Activated T-helper 2 cell treated with anti-CD3 and anti-CD28 coated beads, Interferon-gamma antibody, Interleukin-2, Interleukin-4, amounts not matched to agents 10 μg/mL and 5 μg/mL and 100 μg/mL, durations not matched to agents 14 hours and 24 hours and 36 hours (primary cell): ENCODE measurements around the gene SMURF2. TPM values are rescaled to one million over a fixed set of nuclear protein-coding genes. Genes with fewer than 3 reads are reported as not detected.

ENCODE experiments used
- DNase-seq: peaks from one replicate; pipeline ENCODE4 v3.0.0; 2021; ENCODE audit warnings: low spot score
- H3K27ac Mint-ChIP-seq: one replicate; pipeline ENCODE4 v1.8.0; 2021; ENCODE audit warnings: mixed read lengths
- H3K27me3 Mint-ChIP-seq: one replicate; pipeline ENCODE4 v1.8.0; 2021; ENCODE audit warnings: low read depth, mixed read lengths
- H3K36me3 Mint-ChIP-seq: one replicate; pipeline ENCODE4 v1.8.0; 2021; ENCODE audit warnings: low read depth, mixed read lengths
- H3K4me1 Mint-ChIP-seq: one replicate; pipeline ENCODE4 v1.8.0; 2021; ENCODE audit warnings: low read depth, mixed read lengths
- H3K4me3 Mint-ChIP-seq: one replicate; pipeline ENCODE4 v1.8.0; 2021; ENCODE audit warnings: low read depth, mild to moderate bottlenecking, moderate library complexity, mixed read lengths
- H3K9me3 Mint-ChIP-seq: one replicate; pipeline ENCODE4 v1.8.0; 2021; ENCODE audit warnings: mixed read lengths
- intact Hi-C: fragments of 100-400 bp; cut with micrococcal nuclease; formaldehyde crosslinking; loops from one replicate; pipeline ENCODE4 v1.15.1; 2023
- total RNA-seq: library from RNA; stranded (reverse); gene quantifications from 2 replicates; pipeline ENCODE4 v1.2.3, GENCODE V29; 2022

The SMURF2 gene
- total RNA-seq, 1 donor from 2014 or later = 13.1 TPM

DNA sequence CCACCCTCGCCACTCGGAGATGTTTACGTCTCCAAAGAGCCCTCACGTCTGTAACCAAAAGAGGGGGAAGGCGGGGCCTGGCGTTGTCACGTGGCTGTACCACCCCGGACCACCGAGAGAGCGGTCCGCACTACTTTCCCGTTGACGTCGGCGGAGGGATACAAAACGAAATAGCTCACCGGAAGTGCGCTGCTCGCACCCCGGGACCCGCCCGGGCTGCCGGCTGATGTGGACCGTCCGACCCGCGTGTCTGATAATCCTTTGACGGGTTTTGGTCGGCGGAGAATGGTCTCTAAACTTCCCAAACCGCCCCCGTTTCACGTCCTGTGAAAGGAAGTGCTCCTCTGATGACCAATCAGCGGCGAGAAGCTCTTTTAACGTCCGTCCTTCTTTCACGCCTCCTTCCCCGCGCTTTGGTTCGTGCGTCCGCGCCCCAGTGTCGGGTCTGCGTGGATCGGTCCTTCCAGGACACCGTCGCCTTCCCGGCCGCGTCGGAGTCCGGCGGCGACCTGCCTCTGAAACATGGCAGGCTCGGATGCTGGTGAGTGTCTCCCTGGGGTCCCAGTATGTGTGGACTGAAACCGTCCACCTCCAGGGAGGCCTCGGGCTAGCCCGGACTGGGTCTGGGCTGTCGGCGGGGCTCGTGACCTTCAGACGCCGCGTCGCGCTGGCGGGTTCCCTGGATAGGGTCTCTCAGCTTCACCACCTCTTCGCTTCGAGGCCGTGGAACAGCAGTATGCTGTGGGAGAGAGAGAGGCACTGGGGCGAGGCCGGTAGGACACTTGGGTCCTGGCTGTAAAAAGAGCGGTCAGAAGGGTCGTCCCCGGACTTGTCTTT lies 155.3 kb downstream of the SMURF2 start, which contains the start of gene CEP95:
TSS of gene CEP95 (plus strand) at position 402 of the 837 bp plus-strand sequence. CDS start at position 523, 121 bp downstream.
- H3K4me3 Mint-ChIP-seq = peak within 1 kb of the TSS; percentile 98
- H3K27me3 Mint-ChIP-seq = no peaks in the 10 kb centered on the region
- H3K36me3 Mint-ChIP-seq = peaks cover 72% of the 10 kb centered on the region
- no peaks in the 10 kb centered on the region for H3K9me3 Mint-ChIP-seq
- H3K4me1 Mint-ChIP-seq = peaks cover 41% of the 10 kb centered on the region
- intact Hi-C loops = loop anchor here (1.0 to 10.0 kb wide), 10 partner anchors 9 to 732 kb away; partner anchors contain the start of genes CCDC47, DDX42, FTSJ3 and GNA13
- peak; percentile 95 for DNase-seq
- H3K27ac Mint-ChIP-seq = peak within 1 kb of the TSS; percentile 100

DNA sequence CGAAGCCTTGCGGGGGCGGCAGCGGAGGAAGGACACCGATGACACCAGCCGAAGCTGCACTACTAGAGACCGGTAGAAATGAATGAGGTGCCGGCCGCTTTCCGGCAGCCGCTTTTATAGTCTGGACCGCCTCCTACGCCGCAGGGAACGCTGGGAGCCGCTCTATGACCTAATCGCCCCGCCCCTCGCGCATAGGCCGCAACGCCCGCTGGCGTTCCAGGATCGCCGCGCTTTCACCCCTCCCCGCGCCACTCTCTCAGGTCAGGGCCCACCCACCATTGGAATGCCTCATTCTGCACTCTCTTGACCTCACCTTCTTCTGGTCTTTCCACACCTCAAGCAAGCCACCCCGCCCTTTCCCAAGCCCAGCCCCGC lies 155.9 kb downstream of the SMURF2 start, which contains the start of gene DDX5:
TSS of gene DDX5 (minus strand) at position 89 of the 375 bp plus-strand sequence. CDS start 170 bp downstream, outside the sequence.
- intact Hi-C loops = loop anchor here (1.0 to 10.0 kb wide), 10 partner anchors 9 to 731 kb away; partner anchors contain the start of genes CCDC47, DDX42, FTSJ3 and GNA13
- Mint-ChIP-seq H3K27ac (peak within 1 kb of the TSS; percentile 100), H3K9me3 (no peaks in the 10 kb centered on the region), H3K27me3 (no peaks in the 10 kb centered on the region), H3K36me3 (peaks cover 73% of the 10 kb centered on the region), H3K4me3 (peak within 1 kb of the TSS; percentile 98), H3K4me1 (peaks cover 45% of the 10 kb centered on the region)
- peak; percentile 97 for DNase-seq

DNA sequence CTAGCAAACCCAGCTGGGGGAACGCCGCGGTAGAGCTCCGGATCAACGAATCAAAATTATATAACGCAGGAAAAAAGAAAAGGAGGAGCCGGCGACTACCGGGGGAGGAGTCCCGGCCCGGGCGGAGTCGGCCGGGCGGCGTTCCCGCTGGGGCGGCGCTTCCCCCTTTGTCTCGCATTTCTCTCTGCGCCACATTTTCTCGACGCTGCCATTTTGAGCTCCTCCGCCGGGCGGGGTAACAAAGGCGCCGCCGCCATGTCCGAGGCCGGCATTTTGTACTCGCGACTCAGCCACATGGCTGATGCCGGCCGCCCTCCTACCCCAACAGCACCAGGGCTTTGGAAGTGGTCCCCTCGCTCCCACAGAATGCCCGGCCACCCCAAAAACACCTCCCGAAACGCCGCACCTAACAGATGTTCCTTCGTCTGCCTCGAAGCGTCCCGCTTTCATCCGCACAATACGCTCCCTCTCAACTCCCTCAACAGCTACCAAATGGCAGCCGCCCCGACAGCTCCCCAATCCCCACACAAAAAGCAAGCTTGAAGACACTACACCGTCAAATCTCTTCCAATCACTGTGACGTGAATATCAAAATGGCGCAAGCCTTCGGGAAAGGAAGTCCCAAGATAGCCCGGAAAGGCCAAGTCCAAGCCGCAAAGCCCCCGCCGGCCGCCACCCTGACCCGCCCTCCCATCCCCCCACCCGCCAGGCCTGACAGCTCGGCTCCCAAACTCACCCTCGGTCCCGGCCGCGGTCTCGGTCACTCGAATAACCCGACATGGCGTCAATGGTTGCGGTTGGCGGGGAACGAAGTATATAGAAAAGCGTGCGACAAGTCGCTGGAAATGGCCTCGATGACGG lies 156.5 kb downstream of the SMURF2 start:
- peak; percentile 86 for DNase-seq
- peaks cover 50% of the 10 kb centered on the region for H3K4me1 Mint-ChIP-seq
- no peaks in the 10 kb centered on the region for H3K9me3 Mint-ChIP-seq
- peak overlapping the region; percentile 100 for H3K27ac Mint-ChIP-seq
- peak overlapping the region; percentile 98 for H3K4me3 Mint-ChIP-seq
- peaks cover 74% of the 10 kb centered on the region for H3K36me3 Mint-ChIP-seq
- H3K27me3 Mint-ChIP-seq = no peaks in the 10 kb centered on the region
- intact Hi-C loops = loop anchor here (1.0 to 10.0 kb wide), 10 partner anchors 8 to 731 kb away; partner anchors contain the start of genes CCDC47, DDX42, FTSJ3 and GNA13

DNA sequence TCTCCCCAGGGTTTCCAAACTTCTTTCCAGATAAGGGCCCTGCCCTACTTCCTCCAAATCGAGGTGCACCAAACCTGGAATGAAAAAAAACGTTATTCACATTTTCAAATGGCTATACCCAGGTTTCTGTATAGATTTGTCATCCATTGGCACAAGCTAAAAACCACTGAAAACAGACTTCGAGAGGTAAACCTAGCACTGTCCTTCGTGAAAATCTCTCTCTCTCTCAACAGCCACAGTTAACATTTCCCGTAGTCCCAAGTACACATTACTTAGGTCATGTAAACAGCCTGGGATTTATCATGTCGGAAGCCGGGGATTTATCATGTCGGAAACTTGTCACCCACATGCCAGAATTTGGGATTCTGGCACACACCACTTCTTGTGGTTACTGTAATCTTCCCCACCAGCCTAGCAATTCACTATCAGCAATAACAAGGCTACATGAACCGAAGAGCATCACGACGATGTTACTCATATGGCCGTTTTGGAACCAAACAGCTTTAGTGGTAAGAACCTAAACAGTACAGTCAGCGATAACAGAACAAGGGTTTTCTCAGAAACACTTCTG lies 157.3 kb downstream of the SMURF2 start:
- Mint-ChIP-seq H3K36me3 (peaks cover 75% of the 10 kb centered on the region), H3K27ac (peak overlapping the region; percentile 100), H3K9me3 (no peaks in the 10 kb centered on the region), H3K4me1 (peaks cover 54% of the 10 kb centered on the region), H3K4me3 (peak overlapping the region; percentile 98), H3K27me3 (no peaks in the 10 kb centered on the region)
- intact Hi-C loops = loop anchor here (5.0 to 10.0 kb wide), 6 partner anchors 97 to 730 kb away; partner anchors contain the start of genes CCDC47, DDX42, FTSJ3 and GNA13
- DNase-seq = no peak

DNA sequence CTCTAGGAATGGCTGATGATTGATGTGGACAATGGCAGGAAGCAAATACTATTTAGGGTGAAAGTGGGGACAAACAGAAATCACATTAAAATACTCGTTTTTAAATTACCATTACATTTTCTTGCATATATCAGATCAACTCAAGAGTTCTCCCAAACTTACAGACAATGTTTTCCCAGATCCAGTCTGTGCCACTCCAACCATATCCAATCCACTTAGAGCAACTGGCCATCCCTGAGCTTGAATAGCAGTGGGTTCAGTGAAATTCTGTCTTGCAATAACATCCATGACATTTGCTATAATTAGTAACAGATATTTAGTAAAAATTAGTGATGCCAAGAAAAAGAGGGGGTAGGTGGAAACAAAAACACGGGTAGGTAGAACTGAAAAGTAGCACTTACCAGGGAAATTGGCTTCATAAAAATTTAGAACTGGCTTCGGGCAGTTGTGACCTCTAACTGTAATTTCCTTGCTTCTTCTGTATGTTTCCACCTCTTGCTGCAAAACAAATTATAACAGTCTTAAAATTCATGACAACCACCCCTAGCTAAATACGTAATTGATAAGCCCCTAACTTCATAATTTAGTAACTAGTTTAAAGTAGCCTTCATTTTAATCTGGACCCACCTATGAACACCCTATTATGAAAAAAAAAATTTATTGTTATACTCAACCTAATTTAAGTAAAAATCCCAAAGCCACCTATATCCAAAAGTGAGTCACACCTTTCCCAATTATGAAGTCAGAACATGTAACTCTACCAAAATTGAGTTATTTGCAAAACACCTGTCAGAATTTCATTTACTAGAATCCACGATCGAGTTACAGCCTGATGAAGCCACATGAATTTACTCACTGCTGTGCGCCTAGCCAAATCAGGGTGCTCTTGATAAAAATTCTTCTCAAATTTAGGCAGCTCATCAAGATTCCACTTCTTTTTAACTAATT lies 158.0 kb downstream of the SMURF2 start:
- Mint-ChIP-seq H3K36me3 (peaks cover 78% of the 10 kb centered on the region), H3K27ac (peak overlapping the region; percentile 100), H3K27me3 (no peaks in the 10 kb centered on the region), H3K9me3 (no peaks in the 10 kb centered on the region), H3K4me3 (peak overlapping the region; percentile 98), H3K4me1 (peaks cover 56% of the 10 kb centered on the region)
- DNase-seq = no peak
- intact Hi-C loops = loop anchor here (10.0 kb wide), 1 partner anchor 729 kb away; the partner anchor contains the start of genes CCDC47 and DDX42

DNA sequence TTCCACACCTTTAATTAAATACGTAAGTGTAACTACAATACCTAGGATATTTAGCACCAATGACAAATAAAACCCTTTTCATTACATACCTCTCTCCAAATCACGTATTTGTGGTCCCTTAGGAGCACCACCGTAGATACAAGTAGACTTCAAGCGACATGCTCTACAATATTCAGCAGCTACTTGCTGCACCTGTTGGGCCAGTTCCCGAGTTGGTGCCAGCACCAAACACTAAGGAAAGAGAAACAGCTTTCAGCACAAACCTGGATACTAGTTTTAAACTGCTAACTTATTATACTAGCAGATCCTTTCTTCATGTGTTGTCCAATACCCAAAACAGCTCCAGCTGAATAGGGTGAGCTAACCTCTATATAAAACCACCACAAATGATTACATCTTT lies 158.8 kb downstream of the SMURF2 start:
- peak overlapping the region; percentile 37 for H3K4me3 Mint-ChIP-seq
- peak overlapping the region; percentile 34 for H3K27ac Mint-ChIP-seq
- intact Hi-C loops = loop anchor here (10.0 kb wide), 1 partner anchor 729 kb away; the partner anchor contains the start of genes CCDC47 and DDX42
- H3K27me3 Mint-ChIP-seq = no peaks in the 10 kb centered on the region
- no peak for DNase-seq
- peaks cover 83% of the 10 kb centered on the region for H3K36me3 Mint-ChIP-seq
- no peaks in the 10 kb centered on the region for H3K9me3 Mint-ChIP-seq
- H3K4me1 Mint-ChIP-seq = peaks cover 58% of the 10 kb centered on the region

DNA sequence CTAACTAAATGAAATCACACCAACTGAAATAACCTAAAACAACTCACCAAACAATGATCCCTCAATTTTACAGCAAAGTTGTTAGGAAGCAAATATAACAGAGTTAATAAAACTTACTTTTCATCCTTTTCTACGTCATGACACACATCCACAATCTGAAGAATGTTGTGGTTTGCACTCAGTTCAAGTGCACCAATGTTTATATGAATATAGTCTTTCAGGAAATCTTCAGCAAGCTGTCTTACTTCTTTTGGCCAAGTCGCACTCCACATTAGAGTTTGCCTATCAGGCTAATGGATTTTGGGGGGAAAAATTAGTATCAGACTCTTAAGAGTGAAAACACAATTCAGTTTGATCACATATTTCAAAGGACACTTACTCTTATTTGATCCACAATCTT lies 159.3 kb downstream of the SMURF2 start:
- DNase-seq = no peak
- Mint-ChIP-seq H3K9me3 (no peaks in the 10 kb centered on the region), H3K36me3 (peaks cover 86% of the 10 kb centered on the region), H3K27me3 (no peaks in the 10 kb centered on the region), H3K27ac (peak overlapping the region; percentile 45), H3K4me1 (peaks cover 58% of the 10 kb centered on the region), H3K4me3 (no peak overlapping the region)
- intact Hi-C loops = loop anchor here (10.0 kb wide), 1 partner anchor 728 kb away; the partner anchor contains the start of genes CCDC47 and DDX42

DNA sequence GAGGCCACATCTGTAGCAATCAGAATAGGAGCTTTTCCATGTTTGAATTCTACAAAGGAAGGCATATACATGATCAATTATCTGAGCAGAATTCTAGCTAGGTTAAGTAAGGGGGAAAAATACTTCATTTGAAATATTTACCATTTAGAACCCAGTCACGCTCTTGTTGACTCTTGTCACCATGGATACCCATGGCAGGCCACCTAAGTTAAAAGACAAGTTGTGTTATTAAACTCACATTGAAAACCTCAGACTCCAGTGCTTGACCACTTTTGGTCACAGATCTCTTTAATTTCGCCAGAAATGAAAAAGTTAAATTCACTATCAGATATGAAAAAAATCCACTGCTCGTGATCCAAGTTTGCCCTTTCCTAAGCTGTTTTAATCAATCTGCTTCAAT lies 160.1 kb downstream of the SMURF2 start:
- peaks cover 89% of the 10 kb centered on the region for H3K36me3 Mint-ChIP-seq
- H3K4me3 Mint-ChIP-seq = no peak overlapping the region
- intact Hi-C loops = loop anchor here (10.0 kb wide), 1 partner anchor 727 kb away; the partner anchor contains the start of genes CCDC47 and DDX42
- peak overlapping the region; percentile 17 for H3K27ac Mint-ChIP-seq
- no peaks in the 10 kb centered on the region for H3K27me3 Mint-ChIP-seq
- no peaks in the 10 kb centered on the region for H3K9me3 Mint-ChIP-seq
- H3K4me1 Mint-ChIP-seq = peaks cover 62% of the 10 kb centered on the region
- no peak for DNase-seq

DNA sequence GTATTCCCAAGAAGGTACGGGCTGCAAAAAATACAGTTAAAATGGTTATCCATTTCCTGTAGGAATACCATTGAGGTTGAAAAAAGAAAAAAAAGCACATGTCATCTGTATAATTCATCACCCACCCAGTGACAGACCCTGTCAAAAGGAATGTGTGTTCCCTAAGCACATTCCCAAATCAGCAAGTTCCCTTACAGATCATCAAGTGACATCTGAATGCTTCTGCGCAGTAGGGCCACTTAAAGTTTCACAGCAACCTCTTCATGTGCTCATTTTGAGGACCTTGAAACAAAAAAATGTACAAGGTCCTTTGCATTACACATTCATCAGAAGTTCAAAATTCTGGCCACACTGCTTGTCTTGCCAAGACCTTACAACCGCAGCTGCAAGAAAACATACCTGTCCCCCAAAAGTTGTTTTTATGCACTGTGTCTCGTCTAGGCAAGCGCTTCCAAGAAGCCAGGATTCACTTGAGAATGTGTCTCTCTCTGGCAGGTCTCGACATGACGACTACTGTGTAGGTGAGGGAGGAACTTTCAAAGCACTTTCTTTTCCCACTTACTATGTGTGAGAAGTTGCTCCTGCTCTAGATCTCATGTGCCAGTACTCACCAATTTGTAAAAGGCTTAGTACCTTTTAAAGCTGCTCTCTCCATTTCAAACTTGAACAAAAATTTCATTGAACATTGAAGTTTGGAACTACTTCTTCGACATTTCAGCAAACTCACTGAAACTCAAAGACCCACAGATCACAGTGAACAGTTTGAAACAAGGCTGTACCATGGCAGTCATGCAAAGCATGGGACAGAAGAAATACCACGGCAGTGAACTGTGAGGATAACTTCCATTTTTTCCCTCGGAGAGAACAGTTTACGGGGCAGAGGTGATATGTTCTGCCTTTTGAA lies 161.0 kb downstream of the SMURF2 start:
- intact Hi-C loops = loop anchor here (10.0 kb wide), 1 partner anchor 726 kb away; the partner anchor contains the start of genes CCDC47 and DDX42
- H3K4me3 Mint-ChIP-seq = no peak overlapping the region
- no peaks in the 10 kb centered on the region for H3K9me3 Mint-ChIP-seq
- no peaks in the 10 kb centered on the region for H3K27me3 Mint-ChIP-seq
- DNase-seq = no peak
- peaks cover 94% of the 10 kb centered on the region for H3K36me3 Mint-ChIP-seq
- H3K4me1 Mint-ChIP-seq = peaks cover 62% of the 10 kb centered on the region
- H3K27ac Mint-ChIP-seq = peak overlapping the region; percentile 24

DNA sequence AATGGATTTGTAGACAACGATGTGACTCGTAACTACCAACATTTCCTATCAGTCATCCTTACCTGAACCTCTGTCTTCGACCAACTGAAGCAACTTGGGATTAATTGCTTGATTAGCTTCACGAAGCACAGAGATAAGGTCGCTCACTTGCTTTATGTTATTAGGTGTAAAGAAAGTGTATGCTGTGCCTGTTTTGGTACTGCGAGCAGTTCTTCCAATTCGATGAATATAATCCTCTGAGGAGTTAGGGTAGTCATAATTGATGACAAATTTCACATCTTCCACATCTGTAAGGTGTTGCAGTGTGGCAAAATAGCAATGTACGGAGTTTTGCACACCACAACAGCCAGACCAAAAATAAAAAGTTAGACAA lies 161.6 kb downstream of the SMURF2 start:
- H3K9me3 Mint-ChIP-seq = no peaks in the 10 kb centered on the region
- H3K36me3 Mint-ChIP-seq = peaks cover 90% of the 10 kb centered on the region
- peaks cover 66% of the 10 kb centered on the region for H3K4me1 Mint-ChIP-seq
- no peak overlapping the region for H3K4me3 Mint-ChIP-seq
- H3K27ac Mint-ChIP-seq = peak overlapping the region; percentile 24
- DNase-seq = no peak
- no peaks in the 10 kb centered on the region for H3K27me3 Mint-ChIP-seq
- intact Hi-C loops = loop anchor here (10.0 kb wide), 1 partner anchor 726 kb away; the partner anchor contains the start of genes CCDC47 and DDX42
